ENCODE measurements around the gene RAF1. TPM values are rescaled to one million over a fixed set of nuclear protein-coding genes. Genes with fewer than 3 reads are reported as not detected.

The RAF1 gene
- total and polyA plus RNA-seq, 2 experiments from 2014 or later, result 39.5 to 123 TPM

GRCh38 chr3:12663401-12663935 is 449 bp downstream of the RAF1 start:
- Histone ChIP-seq H3K4me1 (ENCODE audit: insufficient read depth) (peaks cover 22% of the 10 kb centered on the region), H4K20me1 (replicated peaks; ENCODE audit: insufficient read depth) (peaks cover 18% of the 10 kb centered on the region), H3K27me3 (ENCODE audit: insufficient read depth) (no peaks in the 10 kb centered on the region), H3K79me2 (replicated peaks; ENCODE audit: insufficient read depth) (peaks cover 53% of the 10 kb centered on the region), H3F3A (replicated peaks; ENCODE audit: low read depth) (peaks cover 10% of the 10 kb centered on the region; the same call in 1 of the 2 replicates), H2AFZ (peak overlapping the region; percentile 75; the same call in 1 of the 2 replicates), H3K9me2 (ENCODE audit: insufficient read depth) (no peaks in the 10 kb centered on the region; the same call in 1 of the 2 replicates), H3K4me2 (peak overlapping the region; percentile 92), H3K36me3 (ENCODE audit: insufficient read depth) (no peaks in the 10 kb centered on the region), H3K4me3 (peak overlapping the region; percentile 98), H3K27ac (ENCODE audit: low read depth) (peak overlapping the region; percentile 99)
- Mint-ChIP-seq H3K4me1 (peaks cover 27% of the 10 kb centered on the region), H3K27ac (peak overlapping the region; percentile 98), H3K27me3 (ENCODE audit: insufficient read depth, low read depth, poor library complexity) (peaks cover 7% of the 10 kb centered on the region), H3K4me3 (peak overlapping the region; percentile 85), H3K36me3 (ENCODE audit: low read depth) (no peaks in the 10 kb centered on the region), H3K9me3 (no peaks in the 10 kb centered on the region)
- TF ChIP-seq NANOG (IDR thresholded peaks at IDR 0.05; ENCODE audit: borderline replicate concordance), result no peak
- no peak for TF ChIP-seq ZNF114 (CRISPR knock-in tag; IDR thresholded peaks at IDR 0.05)
- no peak for TF ChIP-seq CREB1 (CRISPR knock-in tag; IDR thresholded peaks at IDR 0.05; ENCODE audit: low read depth)
- no peak for TF ChIP-seq ZNF462 (CRISPR knock-in tag; IDR thresholded peaks at IDR 0.05)
- no peak for TF ChIP-seq STAT1 (IDR thresholded peaks at IDR 0.05; ENCODE audit: unreplicated experiment)
- TF ChIP-seq EZH2phosphoT487 (IDR thresholded peaks at IDR 0.05; ENCODE audit: unreplicated experiment), result no peak
- TF ChIP-seq REST (IDR thresholded peaks at IDR 0.05; ENCODE audit: unreplicated experiment), result no peak
- no peak for TF ChIP-seq CTCF (conservative IDR thresholded peaks at IDR 0.05; ENCODE audit: low read depth in 2 of 2)
- no peak for TF ChIP-seq ETS1 (IDR thresholded peaks at IDR 0.05)
- TF ChIP-seq ZNF331 (CRISPR knock-in tag; IDR thresholded peaks at IDR 0.05; ENCODE audit: low read depth), result no peak
- no peak for TF ChIP-seq EZH2 (IDR thresholded peaks at IDR 0.05; ENCODE audit: low read depth, unreplicated experiment)
- no peak for TF ChIP-seq POLR2AphosphoS5 (IDR thresholded peaks at IDR 0.05; ENCODE audit: low read depth)
- no peak for TF ChIP-seq JUNB (IDR thresholded peaks at IDR 0.05; ENCODE audit: unreplicated experiment)
- ATAC-seq, result peak; percentile 67
- peak; percentile 51 for DNase-seq (ENCODE audit: low spot score)
